GM12865 (cell line): ENCODE data around the gene RHBDF2.
A peak's percentile ranks its signal among the peaks of the same experiment; 100 is the strongest.

Source experiments
- DNase-seq: peaks from one replicate; pipeline ENCODE4 v3.0.0; 2010; ENCODE audit warnings: low read depth
- H3K4me3 ChIP-seq: 2 replicates; pipeline ENCODE4 v1.5.1; 2011; ENCODE audit warnings: mild to moderate bottlenecking, low read depth, low read length, control low read depth
- TF ChIP-seq, protein P1 (sequence below): IDR thresholded peaks from 2 replicates; pipeline ENCODE4 v1.5.1; 2011; ENCODE audit warnings: low read length, control low read depth, low read depth, inconsistent platforms; ENCODE audit not compliant: insufficient read depth; ENCODE audit errors: missing control alignments

RHBDF2 gene

DNA sequence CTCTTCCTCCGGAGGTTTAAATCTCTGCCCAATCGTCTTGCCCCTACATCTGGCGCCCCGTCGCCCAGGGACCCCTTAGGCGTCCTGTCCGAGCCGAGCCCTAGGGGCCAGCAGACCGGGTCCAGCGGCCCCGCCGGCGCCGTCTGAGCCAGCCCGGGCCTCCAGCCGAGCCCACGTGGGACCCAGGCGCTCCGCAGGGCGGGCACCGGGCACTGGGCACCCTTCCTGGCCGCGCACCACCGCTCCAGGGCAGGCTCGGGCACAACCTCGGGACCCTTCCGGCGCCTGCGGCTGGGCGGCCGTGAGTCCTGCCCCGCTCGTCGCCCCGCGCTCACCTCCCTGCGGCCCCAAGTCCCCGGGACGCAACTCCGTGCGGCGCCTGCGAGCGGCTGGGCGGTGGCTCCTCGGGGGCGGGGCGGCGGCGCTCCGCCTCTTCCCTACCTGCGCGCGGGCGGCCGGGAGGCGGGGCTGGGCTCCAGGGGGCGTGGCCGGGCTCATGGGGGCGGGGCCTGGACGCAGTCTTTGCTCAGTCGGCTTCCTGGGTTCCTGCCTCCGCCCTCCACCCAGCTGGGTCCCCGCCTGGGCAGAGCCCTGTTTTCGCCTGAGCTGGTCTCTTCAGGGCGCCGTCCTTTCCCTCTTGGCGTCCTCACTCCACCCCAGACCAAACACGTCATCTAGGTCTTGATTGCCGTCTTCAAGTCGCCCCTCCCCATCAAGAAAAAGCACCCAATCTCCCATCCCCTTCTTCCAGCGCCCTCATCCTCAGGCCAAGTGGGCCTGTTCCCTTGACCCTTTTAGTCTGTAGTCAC, at the start of gene RHBDF2:
Gene RHBDF2, minus strand, starts transcription at position 406 of the 809 bp plus-strand sequence. CDS start 19,899 bp downstream, outside the sequence.
- TF ChIP-seq, protein P1, sequence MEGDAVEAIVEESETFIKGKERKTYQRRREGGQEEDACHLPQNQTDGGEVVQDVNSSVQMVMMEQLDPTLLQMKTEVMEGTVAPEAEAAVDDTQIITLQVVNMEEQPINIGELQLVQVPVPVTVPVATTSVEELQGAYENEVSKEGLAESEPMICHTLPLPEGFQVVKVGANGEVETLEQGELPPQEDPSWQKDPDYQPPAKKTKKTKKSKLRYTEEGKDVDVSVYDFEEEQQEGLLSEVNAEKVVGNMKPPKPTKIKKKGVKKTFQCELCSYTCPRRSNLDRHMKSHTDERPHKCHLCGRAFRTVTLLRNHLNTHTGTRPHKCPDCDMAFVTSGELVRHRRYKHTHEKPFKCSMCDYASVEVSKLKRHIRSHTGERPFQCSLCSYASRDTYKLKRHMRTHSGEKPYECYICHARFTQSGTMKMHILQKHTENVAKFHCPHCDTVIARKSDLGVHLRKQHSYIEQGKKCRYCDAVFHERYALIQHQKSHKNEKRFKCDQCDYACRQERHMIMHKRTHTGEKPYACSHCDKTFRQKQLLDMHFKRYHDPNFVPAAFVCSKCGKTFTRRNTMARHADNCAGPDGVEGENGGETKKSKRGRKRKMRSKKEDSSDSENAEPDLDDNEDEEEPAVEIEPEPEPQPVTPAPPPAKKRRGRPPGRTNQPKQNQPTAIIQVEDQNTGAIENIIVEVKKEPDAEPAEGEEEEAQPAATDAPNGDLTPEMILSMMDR: no peak
- peak within 1 kb of the TSS; percentile 72 for H3K4me3 ChIP-seq
- peak; percentile 94 for DNase-seq

DNA sequence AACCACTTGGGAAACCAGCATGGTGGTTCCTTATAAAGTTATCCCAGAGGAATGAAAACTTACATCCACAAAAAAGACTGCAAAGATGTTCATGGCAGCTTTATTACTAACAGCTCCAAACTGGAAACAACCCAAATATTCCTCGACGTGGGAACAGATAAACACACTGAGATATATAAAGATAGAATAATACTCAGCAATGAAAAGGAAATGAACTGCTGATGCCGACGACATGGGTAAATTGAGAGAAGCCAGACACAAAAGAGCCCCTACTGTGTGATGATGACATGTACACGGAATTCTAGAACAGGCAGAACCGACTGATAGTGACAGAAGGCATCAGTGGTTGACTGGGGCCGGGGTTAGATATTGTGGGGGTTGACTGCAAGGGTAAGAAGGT, 48.3 kb upstream of the RHBDF2 start:
- DNase-seq: no peak
- TF ChIP-seq, protein P1: no peak
- H3K4me3 ChIP-seq: no peak overlapping the region; the same call in 1 of the 2 replicates

DNA sequence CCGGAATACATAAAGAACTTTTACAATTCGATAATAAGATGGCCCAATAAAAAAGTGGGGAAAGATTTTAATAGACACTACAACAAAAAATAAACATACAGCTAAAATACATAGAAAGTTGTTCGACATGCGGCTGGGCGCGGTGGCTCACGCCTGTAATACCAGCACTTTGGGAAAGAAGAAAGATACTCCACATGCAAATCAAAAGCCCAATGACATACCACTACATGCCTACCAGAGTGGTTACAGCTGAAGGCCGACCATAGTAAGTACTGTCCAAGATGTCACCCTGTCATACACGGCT, 47.9 kb upstream of the RHBDF2 start:
- no peak for DNase-seq
- TF ChIP-seq, protein P1: no peak
- no peak overlapping the region for H3K4me3 ChIP-seq

DNA sequence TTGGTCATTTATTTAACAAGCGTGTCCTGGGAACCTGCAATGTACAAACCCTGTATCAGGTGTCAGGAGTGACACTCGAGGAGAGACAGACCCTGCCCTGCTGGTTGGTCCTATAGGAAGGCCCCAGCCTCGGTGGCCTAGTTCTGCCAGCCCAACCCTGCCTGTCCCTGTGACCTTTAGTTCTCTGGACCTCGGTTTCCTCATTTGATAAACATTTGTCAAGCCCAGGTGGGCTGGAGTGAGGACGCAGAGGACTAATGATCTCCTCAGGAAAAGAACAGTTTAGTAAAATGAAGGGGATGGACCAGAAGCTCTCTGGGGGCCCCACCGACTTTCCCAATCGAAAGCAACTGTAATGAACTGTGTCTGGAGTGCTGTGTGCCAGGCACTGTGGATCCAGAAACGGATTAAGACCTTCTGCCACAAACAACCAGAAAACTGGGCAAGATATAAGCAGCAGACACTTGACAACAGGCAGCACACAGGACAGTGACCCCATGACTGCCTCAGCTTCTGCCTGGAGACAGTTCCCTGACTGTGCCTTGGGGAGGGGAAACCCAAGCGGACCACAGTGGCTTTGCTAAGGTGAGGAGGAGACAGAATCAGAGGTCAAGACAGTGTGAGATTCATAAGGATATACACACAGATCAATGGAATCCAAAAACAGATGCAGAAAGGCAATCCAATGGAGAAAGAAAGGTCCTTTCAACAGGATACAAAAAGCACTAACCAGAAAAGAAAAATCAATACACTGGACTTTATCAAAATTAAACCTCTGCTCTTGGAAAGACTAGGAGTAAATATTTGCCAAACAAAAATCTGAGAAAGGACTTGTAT, 47.4 kb upstream of the RHBDF2 start:
- H3K4me3 ChIP-seq: no peak overlapping the region
- TF ChIP-seq, protein P1: no peak
- DNase-seq: no peak

DNA sequence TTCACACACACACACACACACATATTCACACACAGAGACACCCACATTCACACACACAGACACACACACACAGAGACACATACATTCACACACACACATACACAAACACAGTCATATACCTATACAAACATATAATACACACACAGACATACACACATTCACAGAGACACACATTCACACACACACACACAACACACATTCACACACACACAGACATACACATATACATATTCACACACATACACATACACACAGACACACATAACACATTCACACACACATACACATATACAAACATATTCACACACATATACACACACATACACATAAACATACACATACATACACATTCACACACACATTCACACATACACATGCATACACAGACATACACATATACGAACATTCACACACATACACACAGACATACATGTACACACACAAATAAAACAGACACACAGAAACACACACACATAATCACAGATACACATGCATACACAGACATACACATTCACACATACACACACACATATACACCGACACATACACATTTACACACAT, 46.5 kb upstream of the RHBDF2 start:
- TF ChIP-seq, protein P1: no peak
- no peak for DNase-seq
- no peak overlapping the region for H3K4me3 ChIP-seq

DNA sequence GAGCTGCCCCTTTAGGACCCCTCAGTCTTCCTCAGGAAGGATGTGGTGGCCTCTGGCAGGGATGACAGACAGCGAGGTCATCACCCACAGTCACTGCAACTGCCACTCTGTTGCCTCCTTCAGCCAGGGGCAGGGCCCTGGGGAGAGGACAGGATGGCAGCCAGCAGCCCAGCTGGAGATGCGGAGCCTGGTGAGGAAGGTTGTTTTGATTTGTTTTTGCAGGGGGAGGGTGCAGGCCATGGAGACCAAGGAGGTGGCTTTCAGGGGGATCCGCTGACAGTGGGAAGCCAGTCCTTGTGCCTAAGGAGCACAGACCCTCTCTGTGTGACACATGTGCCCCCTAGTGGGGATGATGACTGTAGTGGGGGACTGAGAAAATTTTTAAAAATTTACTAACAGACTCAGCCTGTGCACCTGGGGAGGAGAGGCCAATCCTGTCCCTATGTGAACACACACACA, 46.0 kb upstream of the RHBDF2 start:
- DNase-seq: peak; percentile 70
- no peak overlapping the region for H3K4me3 ChIP-seq
- TF ChIP-seq, protein P1: peak; percentile 73
